Natural killer cell (primary cell): Measurements from ENCODE around the gene GEMIN5. TPM values are rescaled to one million over a fixed set of nuclear protein-coding genes. Genes with fewer than 3 reads are reported as not detected.

Experiments
- ATAC-seq, 3 donors: fragments of 150-1000 bp in 2 of 3; fragments of 200-7000 bp in 1 of 3; cut with Tn5 transposase; 1 replicate in 1 of 3; 2 replicates in 2 of 3; pipeline ENCODE4 v1.10.0; 2021; ENCODE audit warnings: mild to moderate bottlenecking in 2 of 3, moderate library complexity in 2 of 3
- DNase-seq, 2 donors: peaks; one replicate each; pipeline versions ENCODE4 v3.0.0 to v3.0.0-alpha.2; 2013 to 2021; ENCODE audit warnings: mixed read lengths in 1 of 2
- H3K27ac ChIP-seq: one replicate; pipeline ENCODE4 v1.5.1; 2013; ENCODE audit warnings: mild to moderate bottlenecking, low read length
- H3K27me3 ChIP-seq: one replicate; pipeline ENCODE4 v1.6.1; 2013; ENCODE audit warnings: low read length; ENCODE audit not compliant: control insufficient read depth, insufficient read depth
- H3K36me3 ChIP-seq: one replicate; pipeline ENCODE4 v1.6.1; 2013; ENCODE audit warnings: low read length; ENCODE audit not compliant: control insufficient read depth, insufficient read depth
- H3K4me1 ChIP-seq: one replicate; pipeline ENCODE4 v1.6.1; 2013; ENCODE audit warnings: low read length; ENCODE audit not compliant: control insufficient read depth, insufficient read depth
- H3K4me3 ChIP-seq: one replicate; pipeline ENCODE4 v1.5.1; 2013; ENCODE audit warnings: low read length
- H3K9me3 ChIP-seq: one replicate; pipeline ENCODE4 v1.6.1; 2013; ENCODE audit warnings: low read length; ENCODE audit not compliant: control insufficient read depth, insufficient read depth
- H3K27ac Mint-ChIP-seq, 2 donors: one replicate each; pipeline ENCODE4 v1.8.0; 2022; ENCODE audit warnings: mild to moderate bottlenecking in 2 of 2, mixed read lengths in 2 of 2, moderate library complexity in 1 of 2
- H3K27me3 Mint-ChIP-seq, 2 donors: one replicate each; pipeline ENCODE4 v1.8.0; 2022; ENCODE audit warnings: low read depth in 2 of 2, mixed read lengths in 2 of 2
- H3K36me3 Mint-ChIP-seq: one replicate; pipeline ENCODE4 v1.8.0; 2022; ENCODE audit warnings: mixed read lengths
- H3K4me1 Mint-ChIP-seq, 2 donors: one replicate each; pipeline ENCODE4 v1.8.0; 2022; ENCODE audit warnings: mixed read lengths in 2 of 2
- H3K4me3 Mint-ChIP-seq: one replicate; pipeline ENCODE4 v1.8.0; 2022; ENCODE audit warnings: mild to moderate bottlenecking, moderate library complexity, mixed read lengths
- H3K9me3 Mint-ChIP-seq, 2 donors: one replicate each; pipeline ENCODE4 v1.8.0; 2022; ENCODE audit warnings: mixed read lengths in 2 of 2
- WGBS: methylation state at CpG from one replicate; pipeline ENCODE4 v1.1.7; 2013; ENCODE audit warnings: missing lambda C conversion rate; ENCODE audit not compliant: insufficient coverage; 5-methylcytosine and 5-hydroxymethylcytosine counted together
- intact Hi-C: fragments of 100-400 bp; cut with micrococcal nuclease; formaldehyde crosslinking; loops from one replicate; pipeline ENCODE4 v1.14.2; 2022
- total RNA-seq, 4 donors: library from RNA; stranded (reverse); fragments of 120-200 nt in 1 of 4; gene quantifications; one replicate each; pipeline versions ENCODE4 v1.2.3 to v1.2.4, GENCODE V29; 2013 to 2022
- TF ChIP-seq, protein P1 (sequence below): fragments of 200-600 bp; IDR thresholded peaks from one replicate; pipeline ENCODE4 v1.8.0; 2022; ENCODE audit warnings: antibody characterized with exemption

Gene GEMIN5
- total RNA-seq, 3 donors from 2014 or later (not counting 1 experiment from before 2014, with no cell fraction given) = 6.3 to 12.7 (median 7.8) TPM

- peaks cover 62 to 64% of the 10 kb centered on the region in 2 donors for H3K4me1 Mint-ChIP-seq
- intact Hi-C loops = loop anchor here (1.0 to 5.0 kb wide), 4 partner anchors 82 to 666 kb away; partner anchors contain the start of genes GALNT10, LARP1, MRPL22 and SAP30L
These were observed 79.6 kb downstream of the GEMIN5 start, which contains the start of gene CNOT8 for GRCh38 chr5:154858297-154858971. CNOT8 (plus strand) TSS chr5:154858627; CDS start chr5:154863279, 4,652 bp downstream.

GRCh38 chr5:154857530-154858296 is 80.3 kb downstream of the GEMIN5 start:
- Mint-ChIP-seq H3K27me3 (no peaks in the 10 kb centered on the region), H3K9me3 (no peaks in the 10 kb centered on the region), H3K27ac (peak overlapping the region; percentile 96 to 98), H3K4me3 (peak overlapping the region; percentile 94), H3K4me1 (peaks cover 55 to 57% of the 10 kb centered on the region in 2 donors), H3K36me3 (no peaks in the 10 kb centered on the region)
- peak overlapping the region; percentile 80 for H3K4me3 ChIP-seq
- H3K9me3 ChIP-seq = no peaks in the 10 kb centered on the region
- peaks cover 22% of the 10 kb centered on the region for H3K4me1 ChIP-seq
- H3K36me3 ChIP-seq = no peaks in the 10 kb centered on the region
- H3K27ac ChIP-seq = peak overlapping the region; percentile 98
- DNase-seq (peak; percentile 78 to 94), ATAC-seq (peak; percentile 53 to 75 (median 59))
- TF ChIP-seq, protein P1, sequence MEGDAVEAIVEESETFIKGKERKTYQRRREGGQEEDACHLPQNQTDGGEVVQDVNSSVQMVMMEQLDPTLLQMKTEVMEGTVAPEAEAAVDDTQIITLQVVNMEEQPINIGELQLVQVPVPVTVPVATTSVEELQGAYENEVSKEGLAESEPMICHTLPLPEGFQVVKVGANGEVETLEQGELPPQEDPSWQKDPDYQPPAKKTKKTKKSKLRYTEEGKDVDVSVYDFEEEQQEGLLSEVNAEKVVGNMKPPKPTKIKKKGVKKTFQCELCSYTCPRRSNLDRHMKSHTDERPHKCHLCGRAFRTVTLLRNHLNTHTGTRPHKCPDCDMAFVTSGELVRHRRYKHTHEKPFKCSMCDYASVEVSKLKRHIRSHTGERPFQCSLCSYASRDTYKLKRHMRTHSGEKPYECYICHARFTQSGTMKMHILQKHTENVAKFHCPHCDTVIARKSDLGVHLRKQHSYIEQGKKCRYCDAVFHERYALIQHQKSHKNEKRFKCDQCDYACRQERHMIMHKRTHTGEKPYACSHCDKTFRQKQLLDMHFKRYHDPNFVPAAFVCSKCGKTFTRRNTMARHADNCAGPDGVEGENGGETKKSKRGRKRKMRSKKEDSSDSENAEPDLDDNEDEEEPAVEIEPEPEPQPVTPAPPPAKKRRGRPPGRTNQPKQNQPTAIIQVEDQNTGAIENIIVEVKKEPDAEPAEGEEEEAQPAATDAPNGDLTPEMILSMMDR = no peak
- WGBS = under 1% methylated on average over 58 of the region's 59 CpGs
- no peaks in the 10 kb centered on the region for H3K27me3 ChIP-seq
- intact Hi-C loops = loop anchor here (1.0 to 5.0 kb wide), 4 partner anchors 83 to 665 kb away; partner anchors contain the start of genes GALNT10, LARP1, MRPL22 and SAP30L

More at GRCh38 chr5:154858297-154858971, 79.6 kb downstream of the GEMIN5 start, which contains the start of gene CNOT8:
- H3K27me3 Mint-ChIP-seq = no peaks in the 10 kb centered on the region
- WGBS = under 1% methylated on average over 65 of the region's 65 CpGs
- TF ChIP-seq, protein P1 = no peak
- Histone ChIP-seq H3K27me3 (no peaks in the 10 kb centered on the region), H3K4me1 (peaks cover 26% of the 10 kb centered on the region), H3K9me3 (no peaks in the 10 kb centered on the region), H3K27ac (peak within 1 kb of the TSS; percentile 98), H3K36me3 (no peaks in the 10 kb centered on the region), H3K4me3 (peak within 1 kb of the TSS; percentile 80)
- peak within 1 kb of the TSS; percentile 94 for H3K4me3 Mint-ChIP-seq
- H3K36me3 Mint-ChIP-seq = no peaks in the 10 kb centered on the region
- H3K27ac Mint-ChIP-seq = peak within 1 kb of the TSS; percentile 96 to 98
- no peaks in the 10 kb centered on the region for H3K9me3 Mint-ChIP-seq
- DNase-seq (peak; percentile 97 to 98), ATAC-seq (peak; percentile 80 to 94 (median 82))

DNA sequence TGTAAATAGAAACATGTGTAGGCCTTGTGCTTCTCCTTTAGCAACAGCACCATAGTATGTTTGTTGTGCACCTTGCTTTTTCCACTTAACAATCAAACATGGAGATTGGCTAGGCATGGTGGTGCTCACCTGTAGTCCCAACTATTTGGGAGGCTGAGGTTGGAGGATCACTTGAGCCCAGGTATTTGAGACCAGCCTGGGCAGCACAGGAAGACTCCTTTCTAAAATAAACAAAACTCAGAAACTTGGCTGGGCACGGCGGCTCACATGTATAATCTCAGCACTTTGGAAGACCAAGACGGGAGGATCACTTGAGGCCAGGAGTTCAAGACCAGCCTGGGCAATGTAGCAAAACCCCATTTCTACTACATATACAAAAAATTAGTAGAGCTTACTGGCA is 86.7 kb downstream of the GEMIN5 start:
- DNase-seq (no peak), ATAC-seq (no peak)
- TF ChIP-seq, protein P1 = no peak
- Mint-ChIP-seq H3K9me3 (no peaks in the 10 kb centered on the region), H3K27ac (no peak overlapping the region), H3K4me3 (no peak overlapping the region), H3K4me1 (no peaks in the 10 kb centered on the region), H3K27me3 (no peaks in the 10 kb centered on the region), H3K36me3 (no peaks in the 10 kb centered on the region)
- no peaks in the 10 kb centered on the region for H3K4me1 ChIP-seq
- H3K36me3 ChIP-seq = no peaks in the 10 kb centered on the region
- intact Hi-C loops = no loop called here
- H3K9me3 ChIP-seq = no peaks in the 10 kb centered on the region
- no peak overlapping the region for H3K4me3 ChIP-seq
- no peaks in the 10 kb centered on the region for H3K27me3 ChIP-seq
- 97% methylated on average over 3 of the region's 3 CpGs for WGBS
- no peak overlapping the region for H3K27ac ChIP-seq
